IPS-18a (cell line): ENCODE measurements around the gene WIPF3.
A peak's percentile ranks its signal among the peaks of the same experiment; 100 is the strongest.
"Not testable (repeated sequence)": the region's sequence is repeated elsewhere in the genome, so short reads cannot be mapped to it uniquely, and the experiment has no call there.

Source experiments
- H3K27ac ChIP-seq: one replicate; pipeline ENCODE4 v1.5.1; 2013; ENCODE audit warnings: low read length
- H3K27me3 ChIP-seq: one replicate; pipeline ENCODE4 v1.6.1; 2013; ENCODE audit warnings: mild to moderate bottlenecking, low read length; ENCODE audit not compliant: control insufficient read depth, insufficient read depth
- H3K36me3 ChIP-seq: one replicate; pipeline ENCODE4 v1.6.1; 2013; ENCODE audit warnings: low read depth, low read length; ENCODE audit not compliant: control insufficient read depth
- H3K4me1 ChIP-seq: one replicate; pipeline ENCODE4 v1.6.1; 2013; ENCODE audit warnings: low read depth, low read length; ENCODE audit not compliant: control insufficient read depth
- H3K4me3 ChIP-seq: one replicate; pipeline ENCODE4 v1.5.1; 2013; ENCODE audit warnings: low read length
- H3K9ac ChIP-seq: one replicate; pipeline ENCODE4 v1.6.1; 2013; ENCODE audit warnings: mild to moderate bottlenecking, low read length, moderate library complexity
- H3K9me3 ChIP-seq: one replicate; pipeline ENCODE4 v1.6.1; 2013; ENCODE audit warnings: low read depth, low read length; ENCODE audit not compliant: control insufficient read depth

The WIPF3 gene

GRCh38 chr7:29884399-29885272, 78.3 kb downstream of the WIPF3 start:
- no peak overlapping the region for H3K27ac ChIP-seq
- peaks cover 22% of the 10 kb centered on the region for H3K4me1 ChIP-seq
- H3K36me3 ChIP-seq, result no peaks in the 10 kb centered on the region
- no peaks in the 10 kb centered on the region for H3K9me3 ChIP-seq
- no peaks in the 10 kb centered on the region for H3K27me3 ChIP-seq
- H3K9ac ChIP-seq, result peak overlapping the region; percentile 36
- peak overlapping the region; percentile 53 for H3K4me3 ChIP-seq

DNA sequence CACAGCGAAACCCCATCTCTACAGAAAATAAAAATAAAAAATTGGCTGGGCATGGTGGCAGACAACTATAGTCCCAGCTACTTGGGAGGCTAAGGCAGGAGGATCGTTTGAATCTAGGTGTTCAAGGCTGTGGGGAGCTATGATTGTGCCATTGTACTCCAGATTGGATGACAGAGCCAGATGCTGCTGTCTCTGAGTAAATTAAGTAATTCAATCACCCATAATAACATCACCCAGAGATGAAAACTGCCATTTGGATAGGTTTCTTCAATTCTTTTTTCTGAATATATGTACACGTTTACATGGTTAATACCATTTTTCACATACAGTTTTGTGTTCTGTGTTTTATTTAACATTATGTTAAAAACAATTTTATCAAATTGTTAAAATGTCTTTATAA, 79.3 kb downstream of the WIPF3 start:
- Histone ChIP-seq H3K36me3 (no peaks in the 10 kb centered on the region), H3K9ac (no peak overlapping the region), H3K4me1 (peaks cover 22% of the 10 kb centered on the region), H3K4me3 (no peak overlapping the region), H3K27me3 (no peaks in the 10 kb centered on the region), H3K9me3 (no peaks in the 10 kb centered on the region), H3K27ac (no peak overlapping the region)

- peaks cover 16% of the 10 kb centered on the region for H3K4me1 ChIP-seq
- no peaks in the 10 kb centered on the region for H3K9me3 ChIP-seq
- no peak overlapping the region for H3K27ac ChIP-seq
- no peaks in the 10 kb centered on the region for H3K36me3 ChIP-seq
- no peak overlapping the region for H3K4me3 ChIP-seq
- H3K27me3 ChIP-seq, result no peaks in the 10 kb centered on the region
- no peak overlapping the region for H3K9ac ChIP-seq
These were observed 80.5 kb downstream of the WIPF3 start for GRCh38 chr7:29886827-29887226.

- H3K27ac ChIP-seq, result no peak overlapping the region
- H3K9ac ChIP-seq, result no peak overlapping the region
- no peaks in the 10 kb centered on the region for H3K9me3 ChIP-seq
- H3K36me3 ChIP-seq, result peaks cover 3% of the 10 kb centered on the region
- no peaks in the 10 kb centered on the region for H3K27me3 ChIP-seq
- peaks cover 5% of the 10 kb centered on the region for H3K4me1 ChIP-seq
- H3K4me3 ChIP-seq, result no peak overlapping the region
These were observed 81.7 kb downstream of the WIPF3 start for GRCh38 chr7:29888006-29888405.

DNA sequence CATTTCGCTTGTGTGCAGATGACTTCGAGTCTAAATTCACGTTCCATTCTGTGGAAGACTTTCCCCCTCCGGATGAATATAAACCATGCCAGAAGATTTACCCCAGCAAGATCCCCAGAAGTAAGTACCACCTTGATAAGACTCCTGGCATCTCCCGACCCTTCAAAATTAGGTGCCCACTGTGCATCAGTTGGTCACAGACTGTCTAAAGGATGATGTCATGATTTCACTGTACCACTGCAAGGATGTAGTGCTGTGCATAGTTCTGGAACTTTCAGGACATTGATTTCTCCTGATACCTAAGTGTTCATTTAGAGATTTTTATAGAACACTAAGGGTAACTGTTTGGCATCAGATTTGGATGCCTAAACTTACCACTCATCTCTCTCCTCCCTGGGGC, 83.0 kb downstream of the WIPF3 start:
- no peaks in the 10 kb centered on the region for H3K9me3 ChIP-seq
- H3K9ac ChIP-seq, result no peak overlapping the region
- H3K36me3 ChIP-seq, result peaks cover 3% of the 10 kb centered on the region
- no peaks in the 10 kb centered on the region for H3K27me3 ChIP-seq
- no peak overlapping the region for H3K27ac ChIP-seq
- no peaks in the 10 kb centered on the region for H3K4me1 ChIP-seq
- no peak overlapping the region for H3K4me3 ChIP-seq

DNA sequence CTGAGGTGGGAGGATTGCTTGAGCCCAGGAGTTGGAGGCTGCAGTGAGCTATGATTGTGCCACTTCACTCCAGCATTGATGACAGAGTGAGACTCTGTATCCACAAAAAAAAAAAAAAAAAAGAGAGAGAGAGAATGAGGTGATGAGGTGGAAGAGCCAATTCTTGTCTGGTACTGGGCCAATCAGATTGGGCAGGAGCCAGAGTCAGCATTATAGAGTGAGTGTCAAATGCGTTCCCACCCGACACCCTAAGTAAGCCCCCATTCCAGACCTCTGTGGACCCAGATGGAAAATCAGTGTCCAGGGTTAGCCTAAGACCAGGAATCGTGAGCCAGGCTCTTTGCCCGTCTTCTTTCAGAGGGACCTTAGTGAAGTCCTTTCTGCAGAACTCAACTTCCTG, 83.9 kb downstream of the WIPF3 start:
- no peak overlapping the region for H3K27ac ChIP-seq
- peaks cover 3% of the 10 kb centered on the region for H3K36me3 ChIP-seq
- no peaks in the 10 kb centered on the region for H3K4me1 ChIP-seq
- no peak overlapping the region for H3K4me3 ChIP-seq
- H3K27me3 ChIP-seq, result no peaks in the 10 kb centered on the region
- H3K9me3 ChIP-seq, result no peaks in the 10 kb centered on the region
- H3K9ac ChIP-seq, result no peak overlapping the region

- not testable (repeated sequence) for H3K36me3 ChIP-seq, H3K4me3 ChIP-seq, H3K4me1 ChIP-seq, H3K27ac ChIP-seq, H3K9me3 ChIP-seq, H3K9ac ChIP-seq, H3K27me3 ChIP-seq
These were observed 84.5 kb downstream of the WIPF3 start for GRCh38 chr7:29890786-29891185.

DNA sequence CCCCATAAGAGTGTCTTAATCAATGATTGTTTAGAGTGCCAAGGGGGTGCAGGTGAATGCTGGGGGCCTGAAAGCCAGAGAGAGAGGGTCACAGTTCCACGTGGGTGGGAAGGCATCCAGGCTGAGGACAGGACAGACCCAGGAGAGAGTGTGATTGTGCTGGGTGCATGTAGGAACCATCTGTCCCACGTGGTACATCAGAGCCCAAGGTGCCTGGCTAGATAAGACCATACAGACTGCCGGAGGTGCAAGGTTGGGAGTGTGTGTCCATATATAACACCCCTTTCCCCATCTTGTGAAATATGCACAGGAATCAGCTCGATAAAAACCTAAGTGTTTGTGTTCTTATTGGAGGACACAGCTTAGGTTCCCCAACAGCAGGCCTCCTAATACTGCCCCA, 85.5 kb downstream of the WIPF3 start:
- no peak overlapping the region for H3K9ac ChIP-seq
- H3K27ac ChIP-seq, result no peak overlapping the region
- H3K36me3 ChIP-seq, result peaks cover 3% of the 10 kb centered on the region
- H3K27me3 ChIP-seq, result no peaks in the 10 kb centered on the region
- no peaks in the 10 kb centered on the region for H3K4me1 ChIP-seq
- H3K9me3 ChIP-seq, result no peaks in the 10 kb centered on the region
- H3K4me3 ChIP-seq, result no peak overlapping the region

GRCh38 chr7:29892231-29892630, 85.9 kb downstream of the WIPF3 start:
- Histone ChIP-seq H3K27ac (no peak overlapping the region), H3K36me3 (peaks cover 3% of the 10 kb centered on the region), H3K27me3 (no peaks in the 10 kb centered on the region), H3K9ac (no peak overlapping the region), H3K4me1 (no peaks in the 10 kb centered on the region), H3K4me3 (no peak overlapping the region), H3K9me3 (no peaks in the 10 kb centered on the region)

GRCh38 chr7:29893351-29893965, 87.2 kb downstream of the WIPF3 start:
- no peak overlapping the region for H3K4me3 ChIP-seq
- H3K9me3 ChIP-seq, result no peaks in the 10 kb centered on the region
- no peaks in the 10 kb centered on the region for H3K27me3 ChIP-seq
- no peak overlapping the region for H3K9ac ChIP-seq
- H3K27ac ChIP-seq, result no peak overlapping the region
- peaks cover 3% of the 10 kb centered on the region for H3K36me3 ChIP-seq
- no peaks in the 10 kb centered on the region for H3K4me1 ChIP-seq

GRCh38 chr7:29894256-29894655, 87.9 kb downstream of the WIPF3 start:
- H3K9ac ChIP-seq, result no peak overlapping the region
- no peaks in the 10 kb centered on the region for H3K4me1 ChIP-seq
- H3K9me3 ChIP-seq, result no peaks in the 10 kb centered on the region
- H3K4me3 ChIP-seq, result no peak overlapping the region
- no peak overlapping the region for H3K27ac ChIP-seq
- H3K36me3 ChIP-seq, result peaks cover 3% of the 10 kb centered on the region
- H3K27me3 ChIP-seq, result no peaks in the 10 kb centered on the region

DNA sequence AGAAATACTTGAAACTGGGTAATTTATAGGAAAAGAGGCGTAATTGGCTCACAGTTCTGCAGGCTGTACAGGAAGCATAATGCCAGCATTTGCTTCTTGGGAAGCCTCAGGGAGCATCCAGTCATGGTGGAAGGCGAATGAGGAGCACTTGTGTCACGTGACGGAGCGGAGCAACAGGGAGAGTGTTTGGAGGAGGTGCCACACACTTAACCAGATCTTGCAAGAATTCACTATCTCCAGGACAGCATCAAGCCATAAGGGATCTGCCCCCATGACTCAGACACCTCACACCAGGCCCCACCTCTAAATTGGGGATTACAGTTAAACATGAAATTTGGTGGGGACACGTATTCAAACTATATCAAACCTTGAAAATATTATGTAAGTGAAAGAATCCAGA, 89.3 kb downstream of the WIPF3 start:
- Histone ChIP-seq H3K36me3 (peaks cover 3% of the 10 kb centered on the region), H3K9me3 (no peaks in the 10 kb centered on the region), H3K9ac (no peak overlapping the region), H3K27ac (no peak overlapping the region), H3K4me1 (no peaks in the 10 kb centered on the region), H3K4me3 (no peak overlapping the region), H3K27me3 (no peaks in the 10 kb centered on the region)
